H1 (cell line): Measurements from ENCODE around the gene ASB3. TPM values are rescaled to one million over a fixed set of nuclear protein-coding genes. Genes with fewer than 3 reads are reported as not detected.

Source experiments
- CTCF ChIA-PET: fragments of 300-600 bp; sonication (Branson Sonifier 250); formaldehyde crosslinking; loops from one replicate; lab custom pipeline; 2021; ENCODE audit not compliant: partially characterized antibody; lab: Charles Lee
- POLR2A ChIA-PET: fragments of 300-600 bp; sonication (Branson Sonifier 250); formaldehyde crosslinking; loops from one replicate; lab custom pipeline; 2021; ENCODE audit warnings: inconsistent platforms; ENCODE audit not compliant: partially characterized antibody; lab: Charles Lee
- DNase-seq, 2 experiments: peaks; one replicate each; pipeline versions ENCODE4 v3.0.0 to v3.0.0-alpha.2; 2010 to 2022; ENCODE audit warnings: low spot score in 2 of 2, low read depth in 1 of 2, mixed read lengths in 1 of 2
- FAIRE-seq: peaks from 2 replicates; lab custom pipeline; 2011; peaks lifted over from hg19 to GRCh38; lab: Jason Lieb, UNC
- H2AFZ ChIP-seq: 2 replicates; pipeline ENCODE4 v1.8.1; 2012; ENCODE audit warnings: low read length, inconsistent platforms
- H2AK5ac ChIP-seq: 2 replicates; pipeline ENCODE4 v1.6.1; 2013; ENCODE audit warnings: low read depth, low read length
- H2BK120ac ChIP-seq: replicated peaks from 2 replicates; pipeline ENCODE3; 2013; ENCODE audit warnings: low read depth, low read length, inconsistent platforms
- H2BK12ac ChIP-seq: 2 replicates; pipeline ENCODE4 v1.6.1; 2013; ENCODE audit warnings: low read depth, low read length
- H2BK15ac ChIP-seq: 2 replicates; pipeline ENCODE4 v1.6.1; 2013; ENCODE audit warnings: low read length
- H2BK20ac ChIP-seq: 2 replicates; pipeline ENCODE4 v1.6.1; 2013; ENCODE audit warnings: low read length
- H2BK5ac ChIP-seq: 2 replicates; pipeline ENCODE4 v1.6.1; 2013; ENCODE audit warnings: low read depth, low read length
- H3K14ac ChIP-seq: 2 replicates; pipeline ENCODE4 v1.6.1; 2013; ENCODE audit warnings: inconsistent platforms; ENCODE audit not compliant: insufficient read length
- H3K18ac ChIP-seq: 2 replicates; pipeline ENCODE4 v1.6.1; 2013; ENCODE audit warnings: low read length; ENCODE audit errors: extremely low read depth
- H3K23ac ChIP-seq: 2 replicates; pipeline ENCODE4 v1.6.1; 2013; ENCODE audit warnings: inconsistent platforms; ENCODE audit not compliant: insufficient read length
- H3K23me2 ChIP-seq: 2 replicates; pipeline ENCODE4 v1.6.1; 2013; ENCODE audit warnings: low read depth, low read length
- H3K27ac ChIP-seq: 2 replicates; pipeline ENCODE4 v1.6.1; 2011; ENCODE audit warnings: low read depth, low read length, inconsistent platforms
- H3K27me3 ChIP-seq, 4 experiments: replicated peaks in 1 of 4; 1 replicate in 1 of 4; 2 replicates in 3 of 4; pipeline versions ENCODE4 v1.6.1 to v1.8.1; 2011 to 2013; ENCODE audit warnings: low read length in 3 of 4, mild to moderate bottlenecking in 3 of 4, inconsistent platforms in 2 of 4, mixed read lengths in 2 of 4, moderate library complexity in 1 of 4; ENCODE audit not compliant: control insufficient read depth in 3 of 4, insufficient read depth in 3 of 4; ENCODE audit errors: extremely low read depth in 1 of 4
- H3K36me3 ChIP-seq, 4 experiments: 2 replicates each; pipeline versions ENCODE4 v1.6.1 to v1.8.1; 2011 to 2013; ENCODE audit warnings: mild to moderate bottlenecking in 4 of 4, low read length in 3 of 4, moderate library complexity in 2 of 4, control low read depth in 1 of 4, inconsistent platforms in 1 of 4; ENCODE audit not compliant: insufficient read depth in 4 of 4, control insufficient read depth in 2 of 4
- H3K4ac ChIP-seq: replicated peaks from 2 replicates; pipeline ENCODE3; 2013; ENCODE audit warnings: low read length, low read depth, mixed read lengths, inconsistent platforms; ENCODE audit not compliant: insufficient read length
- H3K4me1 ChIP-seq, 4 experiments: replicated peaks in 1 of 4; 1 replicate in 1 of 4; 2 replicates in 3 of 4; pipeline versions ENCODE4 v1.6.1 to v1.8.1; 2011 to 2013; ENCODE audit warnings: low read length in 3 of 4, inconsistent platforms in 2 of 4, mixed read lengths in 1 of 4; ENCODE audit not compliant: insufficient read depth in 4 of 4, control insufficient read depth in 3 of 4
- H3K4me2 ChIP-seq, 2 experiments: 2 replicates each; pipeline versions ENCODE4 v1.6.1 to v1.8.1; 2011 to 2013; ENCODE audit warnings: low read depth in 2 of 2, low read length in 2 of 2, control low read depth in 1 of 2, inconsistent platforms in 1 of 2, mild to moderate bottlenecking in 1 of 2; ENCODE audit not compliant: insufficient read depth in 1 of 2
- H3K4me3 ChIP-seq, 4 experiments: fragments of 200-600, 300-600 bp in 1 of 4; sonication (generic), shearing (Covaris generic), sonication (Bioruptor Twin) in 1 of 4; 2 replicates each; pipeline versions ENCODE4 v1.5.1 to v1.8.1; 2011 to 2016; ENCODE audit warnings: low read length in 4 of 4, low read depth in 3 of 4, control low read depth in 2 of 4, inconsistent platforms in 2 of 4, mild to moderate bottlenecking in 2 of 4, mixed read lengths in 1 of 4, moderate library complexity in 1 of 4; ENCODE audit not compliant: insufficient read depth in 2 of 4; ENCODE audit errors: extremely low read depth in 1 of 4
- H3K56ac ChIP-seq: replicated peaks from 2 replicates; pipeline ENCODE3; 2013; ENCODE audit warnings: low read depth, mild to moderate bottlenecking, mixed read lengths, low read length, inconsistent platforms; ENCODE audit not compliant: insufficient read length
- H3K79me1 ChIP-seq: 2 replicates; pipeline ENCODE4 v1.6.1; 2013; ENCODE audit warnings: low read depth, low read length, control low read depth
- H3K79me2 ChIP-seq, 2 experiments: 2 replicates each; pipeline versions ENCODE4 v1.6.1 to v1.8.1; 2012 to 2013; ENCODE audit warnings: low read length in 2 of 2, mild to moderate bottlenecking in 2 of 2, inconsistent platforms in 1 of 2; ENCODE audit not compliant: insufficient read depth in 2 of 2, control insufficient read depth in 1 of 2
- H3K9ac ChIP-seq, 4 experiments: replicated peaks in 1 of 4; 1 replicate in 1 of 4; 2 replicates in 3 of 4; pipeline versions ENCODE4 v1.6.1 to v1.8.1; 2011 to 2013; ENCODE audit warnings: low read depth in 3 of 4, low read length in 3 of 4, control low read depth in 2 of 4, mild to moderate bottlenecking in 2 of 4, moderate library complexity in 2 of 4, inconsistent platforms in 1 of 4; ENCODE audit errors: extremely low read depth in 1 of 4
- H3K9me3 ChIP-seq, 2 experiments: 2 replicates each; pipeline versions ENCODE4 v1.6.1 to v1.8.1; 2012 to 2013; ENCODE audit warnings: mild to moderate bottlenecking in 2 of 2, moderate library complexity in 2 of 2, control low read depth in 1 of 2, inconsistent platforms in 1 of 2, low read depth in 1 of 2, low read length in 1 of 2, mixed read lengths in 1 of 2; ENCODE audit not compliant: insufficient read depth in 2 of 2
- H4K20me1 ChIP-seq, 2 experiments: replicated peaks in 1 of 2; 2 replicates each; pipeline versions ENCODE3 to v1.8.1; 2011 to 2013; ENCODE audit warnings: inconsistent platforms in 2 of 2, low read length in 2 of 2, mild to moderate bottlenecking in 1 of 2; ENCODE audit not compliant: insufficient read depth in 2 of 2, control insufficient read depth in 1 of 2
- H4K5ac ChIP-seq: 2 replicates; pipeline ENCODE4 v1.6.1; 2013; ENCODE audit warnings: low read length, low read depth, mixed read lengths, inconsistent platforms; ENCODE audit not compliant: insufficient read length
- H4K8ac ChIP-seq: 2 replicates; pipeline ENCODE4 v1.8.0; 2013; ENCODE audit warnings: mild to moderate bottlenecking, moderate library complexity, low read length, inconsistent platforms; ENCODE audit not compliant: insufficient read depth; ENCODE audit errors: extremely low read depth
- H4K91ac ChIP-seq: replicated peaks from 2 replicates; pipeline ENCODE3; 2013; ENCODE audit warnings: low read length, mixed read lengths, inconsistent platforms; ENCODE audit not compliant: insufficient read length
- KDM1A ChIP-seq: fragments of 200-600, 300-600 bp; sonication (generic); IDR thresholded peaks from 2 replicates; pipeline ENCODE4 v1.7.1; 2016; ENCODE audit warnings: mild to moderate bottlenecking, low read length, borderline replicate concordance
- POU5F1 ChIP-seq: IDR thresholded peaks from 2 replicates; pipeline ENCODE4 v1.6.1; 2011; ENCODE audit warnings: low read depth, mild to moderate bottlenecking, low read length, moderate library complexity
- SRF ChIP-seq: IDR thresholded peaks from 2 replicates; pipeline ENCODE4 v1.6.1; 2011; ENCODE audit warnings: mild to moderate bottlenecking, low read depth, low read length, moderate library complexity
- TCF12 ChIP-seq: IDR thresholded peaks from 2 replicates; pipeline ENCODE4 v1.6.1; 2011; ENCODE audit warnings: low read depth, mild to moderate bottlenecking, low read length
- ZNF274 ChIP-seq: IDR thresholded peaks from 2 replicates; pipeline ENCODE4 v1.7.0; 2012; ENCODE audit warnings: low read length, borderline replicate concordance; ENCODE audit errors: extremely low read depth
- WGBS, 2 experiments: shearing (Covaris generic) in 1 of 2; methylation state at CpG; one replicate each; pipeline versions ENCODE4 v1.1.6 to v1.1.7; 2013 to 2015; ENCODE audit warnings: low lambda C conversion rate in 2 of 2, mixed read lengths in 2 of 2, inconsistent platforms in 1 of 2, low coverage in 1 of 2, missing lambda C conversion rate in 1 of 2; ENCODE audit not compliant: insufficient replicate concordance in 2 of 2, insufficient coverage in 1 of 2, insufficient read length in 1 of 2; ENCODE audit errors: extremely low coverage in 1 of 2, missing lambda C conversion rate in 1 of 2; 5-methylcytosine and 5-hydroxymethylcytosine counted together
- polyA plus RNA-seq, 7 experiments: library from polyadenylated mRNA; depleted of rRNA in 3 of 7; stranded (reverse) in 5 of 7; unstranded in 2 of 7; fragments of >200 nt in 5 of 7; fragments of 200-250 nt in 2 of 7; gene quantifications; 1 replicate in 5 of 7; 2 replicates in 1 of 7; 4 replicates in 1 of 7; pipeline versions ENCODE4 v1.2.1 to v1.2.3, GENCODE V29; 2011 to 2013; ENCODE audit warnings: missing spikeins in 2 of 7, mixed read lengths in 2 of 7
- total RNA-seq: library from RNA; stranded (reverse); fragmentation: NEBNext Ultra II Directional; extraction: Animal tissue kit (Norgen Biotek cat#: 25700); gene quantifications from 2 replicates; pipeline ENCODE4 v1.2.1, GENCODE V29; 2021
- TF ChIP-seq, protein P1 (sequence below): IDR thresholded peaks from 2 replicates; pipeline ENCODE4 v1.6.1; 2012; ENCODE audit warnings: inconsistent platforms

Gene ASB3
- total and polyA plus RNA-seq, 2 of the 8 experiments (the other 6 are each of a cell fraction or from before 2014, with no cell fraction given), result 22.6 to 25.4 TPM

DNA sequence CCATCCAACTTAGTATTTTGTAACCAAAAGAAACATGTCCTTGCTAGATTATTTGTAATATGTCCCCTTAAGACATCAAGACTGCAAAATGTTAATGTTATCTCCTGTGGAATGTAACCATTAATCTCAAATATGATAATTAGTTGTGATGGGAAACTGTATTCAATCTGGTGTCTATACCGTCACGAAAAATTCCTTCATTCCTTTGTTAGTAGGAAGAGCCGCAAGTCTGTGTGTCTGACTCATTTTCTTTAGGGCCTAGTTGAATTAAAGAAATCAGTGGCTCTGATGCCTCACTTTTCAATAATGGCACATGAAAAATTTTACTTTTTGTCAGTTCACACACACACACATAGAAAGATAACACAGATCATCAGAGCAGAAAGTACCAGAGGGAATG is 146.3 kb downstream of the ASB3 start:
- no peak for DNase-seq
- no peaks in the 10 kb centered on the region for H3K27me3 ChIP-seq
- no peaks in the 10 kb centered on the region for H3K79me2 ChIP-seq
- H3K27ac ChIP-seq, result no peak overlapping the region
- no peaks in the 10 kb centered on the region for H3K36me3 ChIP-seq
- no peak overlapping the region for H2AK5ac ChIP-seq
- H2BK20ac ChIP-seq, result no peak overlapping the region
- no peaks in the 10 kb centered on the region for H3K23me2 ChIP-seq
- H3K18ac ChIP-seq, result no peak overlapping the region
- no peak overlapping the region for H3K9ac ChIP-seq
- H4K91ac ChIP-seq, result no peak overlapping the region
- peaks cover 0 to 10% (median 3%) of the 10 kb centered on the region in 4 experiments; a peak in 4 of 7 replicates for H3K4me1 ChIP-seq
- WGBS, 2 experiments, result 90% methylated on average over 3 of the region's 3 CpGs; no CpG with 5 or more reads in 1 of the 2 experiments
- no peak overlapping the region for H2BK5ac ChIP-seq
- no peak overlapping the region for H3K23ac ChIP-seq
- no peak overlapping the region for H2BK120ac ChIP-seq
- no peak overlapping the region for H3K4ac ChIP-seq
- ChIA-PET POLR2A (no interaction called here), CTCF (no interaction called here)
- no peaks in the 10 kb centered on the region for H4K20me1 ChIP-seq
- H4K8ac ChIP-seq, result no peak overlapping the region
- no peak overlapping the region for H3K4me2 ChIP-seq
- no peak overlapping the region for H2BK15ac ChIP-seq
- no peak overlapping the region for H2BK12ac ChIP-seq
- no peak overlapping the region for H4K5ac ChIP-seq
- H2AFZ ChIP-seq, result no peak overlapping the region
- no peak for FAIRE-seq
- H3K79me1 ChIP-seq, result no peaks in the 10 kb centered on the region; the same call in 1 of the 2 replicates
- H3K14ac ChIP-seq, result no peak overlapping the region
- H3K9me3 ChIP-seq, result no peaks in the 10 kb centered on the region
- H3K56ac ChIP-seq, result no peak overlapping the region
- H3K4me3 ChIP-seq, result no peak overlapping the region
- TF ChIP-seq TCF12, result no peak
- TF ChIP-seq ZNF274, result no peak
- TF ChIP-seq, protein P1, sequence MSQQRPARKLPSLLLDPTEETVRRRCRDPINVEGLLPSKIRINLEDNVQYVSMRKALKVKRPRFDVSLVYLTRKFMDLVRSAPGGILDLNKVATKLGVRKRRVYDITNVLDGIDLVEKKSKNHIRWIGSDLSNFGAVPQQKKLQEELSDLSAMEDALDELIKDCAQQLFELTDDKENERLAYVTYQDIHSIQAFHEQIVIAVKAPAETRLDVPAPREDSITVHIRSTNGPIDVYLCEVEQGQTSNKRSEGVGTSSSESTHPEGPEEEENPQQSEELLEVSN, result no peak
- no peak for TF ChIP-seq POU5F1
- TF ChIP-seq SRF, result no peak
- TF ChIP-seq KDM1A, result no peak
